Gastrocnemius medialis (tissue), 4 donors: ENCODE data around the gene MYO3B. TPM values are rescaled to one million over a fixed set of nuclear protein-coding genes. Genes with fewer than 3 reads are reported as not detected.

Source experiments
- ATAC-seq, 2 donors: fragments of 150-250 bp; one replicate each; pipeline ENCODE4 v1.9.1; 2016
- DNase-seq, 2 donors: peaks; one replicate each; pipeline ENCODE4 v3.0.0-alpha.2; 2019
- H3K27ac ChIP-seq, 4 donors: fragments of 200-600 bp; sonication (generic); 1 replicate in 1 of 4; 2 replicates in 3 of 4; pipeline ENCODE4 v1.5.1; 2016 to 2018; ENCODE audit warnings: mild to moderate bottlenecking in 2 of 4, moderate library complexity in 1 of 4
- H3K27me3 ChIP-seq, 3 donors: fragments of 200-600 bp; sonication (generic) in 2 of 3; 1 replicate in 1 of 3; 2 replicates in 2 of 3; pipeline versions ENCODE4 v1.5.1 to v1.6.0; 2016 to 2019; ENCODE audit warnings: mild to moderate bottlenecking in 1 of 3, moderate library complexity in 1 of 3
- H3K36me3 ChIP-seq, 2 donors: fragments of 200-600 bp; sonication (generic) in 1 of 2; one replicate each; pipeline ENCODE4 v1.5.1; 2017 to 2018
- H3K4me1 ChIP-seq, 2 donors: fragments of 200-600 bp; sonication (generic) in 1 of 2; one replicate each; pipeline ENCODE4 v1.5.1; 2016 to 2017; ENCODE audit warnings: mild to moderate bottlenecking in 2 of 2
- H3K4me3 ChIP-seq, 4 donors: fragments of 200-600 bp; sonication (generic) in 3 of 4; 1 replicate in 1 of 4; 2 replicates in 3 of 4; pipeline ENCODE4 v1.5.1; 2016 to 2019; ENCODE audit warnings: mild to moderate bottlenecking in 2 of 4
- H3K9me3 ChIP-seq, 3 donors: fragments of 200-600 bp; sonication (generic) in 2 of 3; 1 replicate in 1 of 3; 2 replicates in 2 of 3; pipeline ENCODE4 v1.5.1; 2016 to 2019
- CTCF ChIP-seq, 5 experiments: fragments of 450-650 bp in 3 of 5; fragments of 200-600 bp in 2 of 5; sonication (generic) in 2 of 5; IDR thresholded peaks in 4 of 5; conservative IDR thresholded peaks in 1 of 5; 1 replicate in 4 of 5; 2 replicates in 1 of 5; pipeline ENCODE4 v1.5.1; 2016 to 2019; ENCODE audit warnings: antibody characterized with exemption in 5 of 5, mild to moderate bottlenecking in 3 of 5, moderate library complexity in 3 of 5
- POLR2A ChIP-seq, 2 donors: fragments of 450-650 bp; IDR thresholded peaks; one replicate each; pipeline ENCODE4 v1.6.1; 2017; ENCODE audit warnings: antibody characterized with exemption in 2 of 2, mild to moderate bottlenecking in 2 of 2, moderate library complexity in 2 of 2
- in situ Hi-C, 4 donors: fragments of 200-750 bp; cut with MboI; loops; one replicate each; pipeline versions ENCODE4 v1.15.0 to v1.8.0; 2017; ENCODE audit warnings: low sequenced_read_pairs in 4 of 4
- intact Hi-C: fragments of 100-400 bp; cut with DNase I; formaldehyde crosslinking; loops from one replicate; pipeline ENCODE4 v1.15.1; 2023; ENCODE audit warnings: low total_unique reads
- total RNA-seq, 4 donors: library from RNA; depleted of rRNA; stranded (reverse); fragments of >200 nt; gene quantifications; one replicate each; pipeline versions ENCODE4 v1.1.0 to v1.2.3, GENCODE V29; 2016

MYO3B gene
- total RNA-seq, 4 donors from 2014 or later, result 0.07 to 0.27 TPM; not detected in 2

- intact Hi-C loops, result no loop called here
Measured at GRCh38 chr2:170141865-170142264, 36.1 kb upstream of the MYO3B start.

GRCh38 chr2:170142502-170142901 is 35.4 kb upstream of the MYO3B start:
- TF ChIP-seq CTCF (IDR thresholded peaks at IDR 0.05 in 4 of 5, conservative IDR thresholded peaks at IDR 0.05 in 1 of 5), result no peak
- no peak for TF ChIP-seq POLR2A (IDR thresholded peaks at IDR 0.05)
- no peaks in the 10 kb centered on the region for H3K9me3 ChIP-seq
- ATAC-seq, result no peak
- in situ Hi-C loops, result no loop called here
- no peak overlapping the region for H3K27ac ChIP-seq
- no peaks in the 10 kb centered on the region for H3K4me1 ChIP-seq
- no peaks in the 10 kb centered on the region for H3K27me3 ChIP-seq
- H3K4me3 ChIP-seq, result no peak overlapping the region
- H3K36me3 ChIP-seq, result no peaks in the 10 kb centered on the region
- intact Hi-C loops, result no loop called here
- DNase-seq, result no peak

More at GRCh38 chr2:170141865-170142264, 36.1 kb upstream of the MYO3B start:
- no peak overlapping the region for H3K27ac ChIP-seq
- H3K27me3 ChIP-seq, result no peaks in the 10 kb centered on the region
- H3K4me1 ChIP-seq, result no peaks in the 10 kb centered on the region
- no peaks in the 10 kb centered on the region for H3K36me3 ChIP-seq
- ATAC-seq, result no peak
- no peak for TF ChIP-seq CTCF (IDR thresholded peaks at IDR 0.05 in 4 of 5, conservative IDR thresholded peaks at IDR 0.05 in 1 of 5)
- no peak for TF ChIP-seq POLR2A (IDR thresholded peaks at IDR 0.05)
- in situ Hi-C loops, result no loop called here
- no peak overlapping the region for H3K4me3 ChIP-seq
- DNase-seq, result no peak
- no peaks in the 10 kb centered on the region for H3K9me3 ChIP-seq

DNA sequence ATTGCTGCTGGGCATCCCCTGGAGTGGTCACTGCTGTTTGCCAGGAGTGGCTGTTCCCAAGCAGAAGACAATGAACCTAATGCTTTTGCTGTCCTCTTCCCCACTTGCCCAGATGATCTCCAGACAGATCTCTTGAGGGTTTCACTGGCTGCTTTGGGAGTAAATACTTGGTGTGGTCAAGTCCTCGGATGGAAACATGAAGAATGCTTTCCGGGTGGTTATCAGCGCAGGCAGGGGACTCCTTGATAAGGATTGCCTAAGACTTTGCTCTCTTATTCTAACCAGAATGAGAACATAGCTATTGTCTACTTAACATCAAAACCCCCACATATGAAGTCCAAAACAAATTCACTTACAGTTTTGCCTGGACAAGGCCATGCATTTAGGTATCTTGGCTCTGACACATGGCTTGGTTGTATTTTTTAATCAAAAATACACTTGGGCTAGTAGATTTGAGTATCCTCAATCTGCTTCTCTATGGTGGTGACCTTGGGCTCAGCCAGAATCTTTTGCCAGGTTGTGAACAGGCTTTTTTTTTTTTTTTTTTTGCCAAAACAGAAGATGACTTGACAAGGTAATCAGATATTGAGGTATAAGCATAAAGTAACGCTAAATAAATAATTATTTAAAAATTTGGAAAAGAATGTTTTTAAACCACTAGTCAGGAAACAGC is 34.8 kb upstream of the MYO3B start:
- TF ChIP-seq POLR2A (IDR thresholded peaks at IDR 0.05) (no peak), CTCF (IDR thresholded peaks at IDR 0.05 in 4 of 5, conservative IDR thresholded peaks at IDR 0.05 in 1 of 5) (no peak)
- Histone ChIP-seq H3K36me3 (no peaks in the 10 kb centered on the region), H3K27me3 (no peaks in the 10 kb centered on the region), H3K9me3 (no peaks in the 10 kb centered on the region), H3K27ac (no peak overlapping the region), H3K4me3 (no peak overlapping the region), H3K4me1 (no peaks in the 10 kb centered on the region)
- intact Hi-C loops, result no loop called here
- DNase-seq (no peak), ATAC-seq (no peak)
- in situ Hi-C loops, result no loop called here

GRCh38 chr2:170144761-170145160 is 33.2 kb upstream of the MYO3B start:
- no peak overlapping the region for H3K4me3 ChIP-seq
- no peak overlapping the region for H3K27ac ChIP-seq
- in situ Hi-C loops (no loop called here), intact Hi-C loops (no loop called here)
- no peaks in the 10 kb centered on the region for H3K4me1 ChIP-seq
- no peaks in the 10 kb centered on the region for H3K9me3 ChIP-seq
- ATAC-seq (no peak), DNase-seq (no peak)
- no peaks in the 10 kb centered on the region for H3K36me3 ChIP-seq
- H3K27me3 ChIP-seq, result no peaks in the 10 kb centered on the region
- TF ChIP-seq CTCF (IDR thresholded peaks at IDR 0.05 in 4 of 5, conservative IDR thresholded peaks at IDR 0.05 in 1 of 5) (no peak), POLR2A (IDR thresholded peaks at IDR 0.05) (no peak)

DNA sequence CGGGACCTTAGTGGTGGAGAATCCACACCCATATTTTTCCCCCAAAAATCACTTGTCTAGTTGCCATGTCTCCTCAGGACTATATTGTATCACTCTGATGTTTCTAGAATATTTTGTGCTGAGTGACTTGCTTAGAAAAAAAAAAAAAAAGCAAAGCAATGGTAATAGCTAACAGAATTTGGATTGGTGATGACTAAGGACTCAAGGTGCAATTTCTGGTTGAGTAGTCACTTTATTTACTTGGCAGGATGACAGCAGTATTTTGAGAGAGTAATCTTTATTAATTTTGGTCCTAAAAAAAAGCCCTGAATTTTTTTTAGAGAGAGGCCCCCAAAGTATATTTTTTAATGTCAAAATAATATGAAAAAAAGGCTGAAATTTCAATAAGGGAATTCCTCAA is 32.8 kb upstream of the MYO3B start:
- no peaks in the 10 kb centered on the region for H3K9me3 ChIP-seq
- no peak overlapping the region for H3K4me3 ChIP-seq
- no peaks in the 10 kb centered on the region for H3K27me3 ChIP-seq
- TF ChIP-seq POLR2A (IDR thresholded peaks at IDR 0.05), result no peak
- no peak for TF ChIP-seq CTCF (IDR thresholded peaks at IDR 0.05 in 4 of 5, conservative IDR thresholded peaks at IDR 0.05 in 1 of 5)
- no peak for DNase-seq
- intact Hi-C loops (no loop called here), in situ Hi-C loops (no loop called here)
- no peak for ATAC-seq
- no peaks in the 10 kb centered on the region for H3K4me1 ChIP-seq
- H3K36me3 ChIP-seq, result no peaks in the 10 kb centered on the region
- H3K27ac ChIP-seq, result no peak overlapping the region
